MM.1S (cell line): ENCODE measurements around the gene PXYLP1.
"Not testable (repeated sequence)": the region's sequence is repeated elsewhere in the genome, so short reads cannot be mapped to it uniquely, and the experiment has no call there.

Source experiments
- DNase-seq: peaks from one replicate; pipeline ENCODE4 v3.0.0-alpha.2; 2015
- H2AFZ ChIP-seq: fragments of 300-600 bp; sonication (generic); 2 replicates; pipeline ENCODE4 v1.6.0; 2016; ENCODE audit warnings: antibody characterized with exemption, low read length
- H3F3A ChIP-seq: fragments of 300-600 bp; sonication (generic); 2 replicates; pipeline ENCODE4 v1.6.1; 2016; ENCODE audit warnings: mild to moderate bottlenecking, antibody characterized with exemption, low read length, moderate library complexity, mixed read lengths; ENCODE audit not compliant: insufficient read depth
- H3K27ac ChIP-seq: fragments of 300-600 bp; sonication (generic); 2 replicates; pipeline ENCODE4 v1.5.1; 2016; ENCODE audit warnings: mild to moderate bottlenecking, low read length
- H3K27me3 ChIP-seq: fragments of 300-600 bp; sonication (generic); replicated peaks from 2 replicates; pipeline ENCODE4 v1.6.0; 2016; ENCODE audit warnings: low read length; ENCODE audit not compliant: insufficient read depth
- H3K36me3 ChIP-seq: fragments of 300-600 bp; sonication (generic); replicated peaks from 2 replicates; pipeline ENCODE4 v1.6.1; 2016; ENCODE audit warnings: mild to moderate bottlenecking, low read length, mixed read lengths; ENCODE audit not compliant: insufficient read depth
- H3K4me1 ChIP-seq: fragments of 300-600 bp; sonication (generic); 2 replicates; pipeline ENCODE4 v1.6.1; 2016; ENCODE audit warnings: low read length, mixed read lengths
- H3K4me2 ChIP-seq: fragments of 300-600 bp; sonication (generic); 2 replicates; pipeline ENCODE4 v1.6.0; 2016; ENCODE audit warnings: low read depth, low read length
- H3K4me3 ChIP-seq: fragments of 300-600 bp; sonication (generic); 2 replicates; pipeline ENCODE4 v1.5.1; 2016; ENCODE audit warnings: low read length, mixed read lengths
- H3K79me2 ChIP-seq: fragments of 300-600 bp; sonication (generic); 2 replicates; pipeline ENCODE4 v1.6.1; 2016; ENCODE audit warnings: mixed run types, low read length, mixed read lengths
- H3K9ac ChIP-seq: fragments of 300-600 bp; sonication (generic); 2 replicates; pipeline ENCODE4 v1.6.1; 2016; ENCODE audit warnings: low read length, mixed read lengths
- H3K9me2 ChIP-seq: fragments of 300-600 bp; sonication (generic); replicated peaks from 2 replicates; pipeline ENCODE4 v1.6.1; 2016; ENCODE audit warnings: mild to moderate bottlenecking, low read length, mixed read lengths; ENCODE audit not compliant: insufficient read depth
- H3K9me3 ChIP-seq: fragments of 300-600 bp; sonication (generic); replicated peaks from 2 replicates; pipeline ENCODE4 v1.6.1; 2016; ENCODE audit warnings: mild to moderate bottlenecking, low read length, mixed read lengths; ENCODE audit not compliant: insufficient read depth
- H4K20me1 ChIP-seq: fragments of 300-600 bp; sonication (generic); 2 replicates; pipeline ENCODE4 v1.6.1; 2016; ENCODE audit warnings: mild to moderate bottlenecking, low read length, moderate library complexity, mixed read lengths; ENCODE audit not compliant: insufficient read depth
- EZH2 ChIP-seq: fragments of 300-600 bp; sonication (generic); optimal IDR thresholded peaks from 2 replicates; pipeline ENCODE3; 2017; ENCODE audit warnings: low read depth, mild to moderate bottlenecking, antibody characterized with exemption, low read length, mixed read lengths
- EZH2phosphoT487 ChIP-seq: fragments of 300-600 bp; sonication (generic); IDR thresholded peaks from 2 replicates; pipeline ENCODE4 v1.6.1; 2018; ENCODE audit warnings: antibody characterized with exemption, low read length
- TF ChIP-seq, protein P1 (sequence below): fragments of 300-600 bp; sonication (generic); IDR thresholded peaks from 2 replicates; pipeline ENCODE4 v1.5.1; 2016; ENCODE audit warnings: antibody characterized with exemption, low read length, mixed read lengths

PXYLP1 gene

DNA sequence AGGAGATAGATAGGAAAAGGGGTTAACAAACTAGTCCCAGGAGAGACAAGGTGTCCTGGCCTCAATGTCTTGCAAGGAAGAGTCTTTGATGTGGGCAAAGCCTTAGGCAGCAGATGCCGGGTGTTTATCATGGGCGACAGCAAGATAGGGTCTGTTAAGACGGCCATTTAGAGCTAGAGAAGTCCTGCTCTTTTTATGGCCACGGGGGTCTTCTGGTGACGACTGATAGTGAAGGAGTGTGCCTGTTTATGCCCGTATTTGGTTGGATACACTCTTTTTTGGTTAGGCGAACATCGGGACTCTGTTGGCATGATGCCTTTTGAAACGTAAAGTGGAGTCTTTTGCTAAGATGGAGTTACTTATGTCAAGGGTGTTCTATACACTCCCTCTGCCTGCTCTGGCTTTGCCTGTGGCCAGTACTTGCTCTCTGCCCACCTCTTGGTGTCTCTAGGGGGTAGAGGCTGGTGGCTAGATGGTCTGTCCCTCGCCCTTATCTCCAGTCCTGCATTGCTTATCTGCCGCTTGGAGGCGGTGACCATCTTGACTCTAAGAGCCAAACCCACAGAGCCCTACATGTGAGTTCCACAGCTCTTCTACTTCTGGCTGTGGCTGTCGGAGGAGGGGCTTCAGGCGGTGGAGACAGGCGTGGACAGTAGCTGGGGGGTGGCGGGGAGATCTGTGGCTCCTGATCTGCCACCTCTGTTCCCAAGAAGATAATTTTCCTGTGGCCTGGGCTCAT lies 80.9 kb downstream of the PXYLP1 start:
- Histone ChIP-seq H3K27me3 (no peaks in the 10 kb centered on the region), H3F3A (no peaks in the 10 kb centered on the region), H3K9ac (peak overlapping the region; percentile 64), H3K27ac (peak overlapping the region; percentile 34; the same call in 1 of the 2 replicates), H2AFZ (peak overlapping the region; percentile 89), H3K36me3 (no peaks in the 10 kb centered on the region), H3K4me1 (peaks cover 9% of the 10 kb centered on the region; the same call in 1 of the 2 replicates), H3K9me3 (no peaks in the 10 kb centered on the region), H3K9me2 (no peaks in the 10 kb centered on the region), H3K79me2 (peaks cover 18% of the 10 kb centered on the region), H4K20me1 (no peaks in the 10 kb centered on the region), H3K4me3 (peak overlapping the region; percentile 87), H3K4me2 (peak overlapping the region; percentile 91)
- TF ChIP-seq, protein P1, sequence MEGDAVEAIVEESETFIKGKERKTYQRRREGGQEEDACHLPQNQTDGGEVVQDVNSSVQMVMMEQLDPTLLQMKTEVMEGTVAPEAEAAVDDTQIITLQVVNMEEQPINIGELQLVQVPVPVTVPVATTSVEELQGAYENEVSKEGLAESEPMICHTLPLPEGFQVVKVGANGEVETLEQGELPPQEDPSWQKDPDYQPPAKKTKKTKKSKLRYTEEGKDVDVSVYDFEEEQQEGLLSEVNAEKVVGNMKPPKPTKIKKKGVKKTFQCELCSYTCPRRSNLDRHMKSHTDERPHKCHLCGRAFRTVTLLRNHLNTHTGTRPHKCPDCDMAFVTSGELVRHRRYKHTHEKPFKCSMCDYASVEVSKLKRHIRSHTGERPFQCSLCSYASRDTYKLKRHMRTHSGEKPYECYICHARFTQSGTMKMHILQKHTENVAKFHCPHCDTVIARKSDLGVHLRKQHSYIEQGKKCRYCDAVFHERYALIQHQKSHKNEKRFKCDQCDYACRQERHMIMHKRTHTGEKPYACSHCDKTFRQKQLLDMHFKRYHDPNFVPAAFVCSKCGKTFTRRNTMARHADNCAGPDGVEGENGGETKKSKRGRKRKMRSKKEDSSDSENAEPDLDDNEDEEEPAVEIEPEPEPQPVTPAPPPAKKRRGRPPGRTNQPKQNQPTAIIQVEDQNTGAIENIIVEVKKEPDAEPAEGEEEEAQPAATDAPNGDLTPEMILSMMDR: no peak
- no peak for TF ChIP-seq EZH2
- TF ChIP-seq EZH2phosphoT487: no peak
- DNase-seq: no peak

DNA sequence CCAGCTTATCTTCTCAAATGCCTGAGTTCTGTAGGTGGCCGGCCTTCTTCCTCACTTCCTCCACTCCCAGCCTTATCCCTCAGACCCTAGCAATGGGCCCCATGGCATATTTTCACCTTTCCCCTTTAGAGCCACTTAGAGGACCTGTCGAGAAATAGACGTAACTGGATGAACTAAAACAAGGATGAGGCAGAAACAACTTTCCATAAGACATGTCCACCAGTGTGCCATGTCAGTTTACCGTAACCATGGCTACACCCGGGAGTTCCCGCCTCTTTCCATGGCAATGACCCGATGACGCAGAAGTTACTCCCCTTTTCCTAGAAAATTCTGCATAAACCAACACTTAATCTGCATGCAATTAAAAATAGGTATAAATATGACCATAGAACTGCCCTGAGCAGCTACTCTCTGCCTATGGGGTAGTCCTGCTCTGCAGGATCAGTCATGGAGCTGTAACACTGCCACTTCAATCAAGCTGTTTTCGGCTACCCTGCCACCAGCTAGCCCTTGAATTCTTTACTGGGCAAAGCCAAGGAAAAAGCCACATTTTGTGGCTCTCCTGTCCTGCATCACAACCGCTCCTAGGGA lies 81.6 kb downstream of the PXYLP1 start:
- no peaks in the 10 kb centered on the region for H3K27me3 ChIP-seq
- no peak overlapping the region for H3K27ac ChIP-seq
- no peak overlapping the region for H3K4me2 ChIP-seq

GRCh38 chr3:141314415-141314814 lies 82.8 kb downstream of the PXYLP1 start:
- H3K9me3 ChIP-seq, H3K9ac ChIP-seq, H3K4me1 ChIP-seq, H3K4me3 ChIP-seq, H3K27ac ChIP-seq, H3K4me2 ChIP-seq, H3K9me2 ChIP-seq, H3K27me3 ChIP-seq, H2AFZ ChIP-seq, H3F3A ChIP-seq, H4K20me1 ChIP-seq, H3K36me3 ChIP-seq, DNase-seq: not testable (repeated sequence)
- H3K79me2 ChIP-seq: peaks cover 18% of the 10 kb centered on the region

More for the DNA sequence above, 81.6 kb downstream of the PXYLP1 start:
- Histone ChIP-seq H3K9me3 (no peaks in the 10 kb centered on the region), H3K9ac (no peak overlapping the region), H3K4me3 (no peak overlapping the region), H3K79me2 (peaks cover 18% of the 10 kb centered on the region), H3K4me1 (peaks cover 9% of the 10 kb centered on the region; the same call in 1 of the 2 replicates), H2AFZ (no peak overlapping the region), H3K9me2 (no peaks in the 10 kb centered on the region), H4K20me1 (no peaks in the 10 kb centered on the region), H3F3A (no peaks in the 10 kb centered on the region), H3K36me3 (no peaks in the 10 kb centered on the region)
- DNase-seq: no peak
- TF ChIP-seq, protein P1: no peak
- TF ChIP-seq EZH2 (no peak), EZH2phosphoT487 (no peak)

DNA sequence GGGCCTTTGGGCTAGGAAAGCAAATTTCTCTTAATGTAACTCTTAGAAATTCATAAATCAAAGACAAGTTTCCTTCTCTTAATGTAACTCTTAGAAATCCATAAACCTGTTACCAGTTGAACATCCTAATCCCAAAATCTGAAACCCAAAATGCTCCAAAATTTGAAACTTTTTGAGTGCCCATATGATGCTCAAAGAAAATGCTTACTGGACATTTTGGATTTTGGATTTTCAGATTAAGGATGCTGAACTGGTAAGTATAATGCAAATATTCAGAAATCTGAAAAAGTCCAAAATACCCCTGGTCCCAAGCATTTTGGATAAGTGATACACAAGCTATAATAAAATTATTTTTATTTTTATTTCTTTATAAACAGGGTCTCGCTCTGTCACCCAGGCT lies 85.2 kb downstream of the PXYLP1 start:
- peaks cover 7% of the 10 kb centered on the region; the same call in 1 of the 2 replicates for H3K79me2 ChIP-seq
- no peak overlapping the region for H3K4me2 ChIP-seq
- H3K4me1 ChIP-seq: peaks cover 18% of the 10 kb centered on the region
- H3K36me3 ChIP-seq: no peaks in the 10 kb centered on the region
- no peaks in the 10 kb centered on the region for H3K9me2 ChIP-seq
- no peak overlapping the region for H3K4me3 ChIP-seq
- no peaks in the 10 kb centered on the region for H4K20me1 ChIP-seq
- DNase-seq: no peak
- TF ChIP-seq EZH2phosphoT487: no peak
- no peak for TF ChIP-seq EZH2
- TF ChIP-seq, protein P1: no peak
- no peaks in the 10 kb centered on the region for H3F3A ChIP-seq
- H2AFZ ChIP-seq: no peak overlapping the region
- no peaks in the 10 kb centered on the region for H3K9me3 ChIP-seq
- H3K9ac ChIP-seq: no peak overlapping the region
- no peaks in the 10 kb centered on the region for H3K27me3 ChIP-seq
- H3K27ac ChIP-seq: no peak overlapping the region
